HG03575 (cell line): ENCODE measurements around the gene DLG2.

Source experiments
- ATAC-seq: cut with Tn5 transposase; IDR thresholded peaks from one replicate; pipeline ENCODE4 v1.9.1; 2021; ENCODE audit not compliant: unreplicated experiment, insufficient number of reproducible peaks, low FRiP score; ENCODE audit errors: extremely low read depth

DLG2 gene

DNA sequence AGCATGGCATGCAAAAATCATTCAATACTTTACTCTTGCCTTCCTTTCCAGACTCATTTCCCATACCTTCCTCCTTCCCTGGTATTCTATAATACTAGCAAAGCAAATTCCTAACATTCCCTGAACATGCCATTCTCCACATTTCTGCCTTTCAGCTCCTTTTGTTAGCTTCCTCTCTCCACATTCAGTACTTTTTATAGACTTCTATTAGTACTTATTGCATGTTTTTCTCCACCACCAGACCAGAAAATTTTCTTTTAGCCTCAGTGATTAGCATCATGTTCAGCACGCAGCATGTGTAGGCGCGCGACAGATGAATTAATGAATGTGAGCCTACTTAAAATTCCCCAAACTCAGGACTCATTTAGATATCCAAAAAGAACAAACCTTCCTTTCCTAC, 935.3 kb downstream of the DLG2 start:
- no peak for ATAC-seq

DNA sequence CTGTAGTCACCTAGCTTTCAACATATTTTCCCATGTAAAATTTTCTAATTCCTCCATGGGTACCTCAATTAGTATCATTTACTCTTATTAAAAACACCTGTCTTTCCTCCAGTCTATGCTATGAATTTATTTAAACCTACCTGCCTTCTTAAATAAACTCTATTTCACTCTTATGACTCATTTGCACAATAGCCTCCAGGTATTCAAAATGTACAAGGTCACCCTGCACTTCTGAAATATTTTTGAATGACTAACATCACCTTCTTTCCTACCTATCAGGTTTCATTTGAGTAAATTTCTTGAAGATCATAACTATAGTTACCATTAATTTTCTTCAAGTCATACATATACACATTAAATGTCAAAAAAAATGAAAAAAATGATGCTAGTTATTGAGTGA, 939.7 kb downstream of the DLG2 start:
- ATAC-seq = no peak

DNA sequence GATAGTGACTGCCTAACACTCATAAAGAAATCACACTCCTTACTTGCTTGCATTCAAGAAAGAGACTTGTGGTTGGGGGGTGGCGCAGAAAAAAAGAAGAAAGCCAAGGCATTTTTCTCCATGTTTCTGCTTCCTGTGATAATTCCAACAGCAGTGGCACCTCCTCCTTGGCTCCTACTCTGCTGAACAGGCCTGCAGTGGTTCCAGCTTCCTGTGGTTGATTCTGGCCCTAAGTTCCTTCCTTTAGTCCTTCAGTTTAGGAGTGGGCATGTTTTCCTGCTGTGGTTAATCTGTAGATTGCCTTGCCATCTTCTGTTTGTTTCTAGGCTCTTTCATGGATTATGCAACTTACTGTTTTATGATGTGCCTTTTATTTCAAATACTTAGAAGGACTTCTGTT, 940.4 kb downstream of the DLG2 start:
- no peak for ATAC-seq

DNA sequence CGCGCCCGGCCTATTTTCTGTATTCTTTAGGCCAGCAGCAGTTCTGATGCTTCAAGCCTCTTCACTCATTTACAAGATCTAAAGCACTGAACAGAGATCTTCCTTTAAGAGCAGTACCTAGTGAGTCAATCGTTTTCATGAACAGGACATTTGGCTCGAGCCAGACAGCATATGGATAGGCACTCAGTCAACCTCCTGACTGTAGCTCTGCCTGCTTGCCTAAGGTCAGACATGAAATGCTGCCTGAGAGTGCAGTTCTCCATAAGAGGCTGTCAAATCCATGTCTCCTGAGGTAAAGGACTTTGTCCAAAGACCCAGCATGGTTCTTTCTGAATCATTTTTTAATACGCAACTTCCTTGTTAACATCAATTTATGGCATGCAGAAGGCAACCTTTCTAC, 941.2 kb downstream of the DLG2 start:
- no peak for ATAC-seq

DNA sequence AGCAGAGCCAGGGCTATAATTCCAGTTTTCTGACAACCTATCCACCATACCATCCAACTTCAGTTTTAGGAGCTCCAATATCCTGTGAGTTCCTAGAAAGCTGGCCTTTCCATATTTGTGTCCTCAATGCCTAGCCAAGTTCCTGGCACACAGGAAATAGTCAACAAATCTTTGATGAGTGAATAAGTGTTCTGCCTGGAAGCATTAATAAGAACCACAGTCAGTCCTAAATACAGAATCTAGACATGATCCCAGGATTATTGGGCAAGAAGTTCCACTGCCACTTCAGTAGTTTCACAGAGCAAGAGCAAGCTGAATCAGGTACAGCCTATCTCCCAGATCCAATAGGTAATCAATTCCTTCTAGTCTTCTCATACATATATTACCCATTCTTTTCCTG, 942.0 kb downstream of the DLG2 start:
- ATAC-seq = no peak

DNA sequence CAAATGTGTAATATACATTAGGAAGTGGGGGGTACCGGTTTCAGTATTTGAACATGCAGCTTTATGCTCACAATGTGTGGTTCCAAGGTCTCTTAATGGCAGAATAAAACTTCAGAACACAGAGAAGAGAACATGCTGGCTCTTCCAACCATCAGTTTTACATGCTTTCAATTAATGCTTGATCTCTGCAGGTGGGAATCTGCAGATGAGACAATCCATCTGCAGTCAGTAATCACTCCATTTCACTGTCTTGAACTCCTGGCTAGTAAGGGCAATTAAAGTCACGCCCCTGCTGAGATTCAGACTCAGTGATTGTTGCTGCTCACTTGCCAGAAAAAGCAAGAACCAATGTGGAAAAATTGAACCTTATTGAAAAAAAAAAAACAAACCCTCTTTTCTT, 945.7 kb downstream of the DLG2 start:
- no peak for ATAC-seq

DNA sequence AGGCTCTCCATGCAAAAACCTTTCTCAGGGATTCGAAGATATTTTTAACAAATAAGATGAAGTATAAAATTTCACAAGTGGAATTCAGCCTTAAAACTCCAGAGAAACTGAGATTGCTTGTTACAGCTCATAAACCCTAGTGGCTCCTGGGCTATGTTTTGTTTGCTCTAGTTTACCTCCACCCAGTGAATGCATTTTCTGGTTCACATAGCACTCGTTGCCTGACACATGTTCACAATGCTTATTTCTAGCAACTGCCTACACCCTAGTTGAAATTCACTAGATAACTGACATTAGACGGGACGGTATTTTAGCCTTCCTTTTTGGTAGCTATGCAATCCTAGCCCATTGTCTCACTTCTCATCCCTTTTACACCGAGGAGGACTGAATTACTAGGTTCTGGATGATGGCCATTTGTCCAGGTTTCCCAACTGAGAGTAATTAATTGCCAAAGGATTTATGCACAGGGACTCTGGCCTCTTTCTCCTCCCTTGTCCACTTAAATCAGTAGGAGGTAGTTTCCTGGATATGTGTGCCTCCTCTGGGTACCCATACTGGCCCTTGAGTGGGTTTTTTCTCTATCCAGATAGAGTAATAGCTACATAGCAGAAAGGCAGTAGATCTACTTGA, 951.6 kb downstream of the DLG2 start:
- ATAC-seq = no peak

DNA sequence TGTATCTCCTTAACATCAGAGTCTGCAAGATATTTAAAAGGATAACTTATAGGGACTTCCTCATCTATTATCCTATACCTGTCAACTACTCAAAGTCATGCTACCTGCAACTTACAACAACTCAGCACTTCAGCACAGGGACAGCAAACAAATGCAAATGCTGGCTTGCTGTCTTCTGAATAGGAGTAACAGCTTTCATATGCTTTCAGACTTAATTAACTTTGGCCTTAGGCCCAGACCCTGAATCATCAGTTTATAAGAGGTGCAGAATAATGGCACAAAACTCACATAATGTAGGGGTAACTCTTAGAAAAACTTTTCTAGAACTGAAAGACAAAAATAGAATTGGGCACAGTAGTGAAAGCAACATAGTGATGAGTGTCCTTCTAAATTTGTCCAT, 953.4 kb downstream of the DLG2 start:
- ATAC-seq = no peak

DNA sequence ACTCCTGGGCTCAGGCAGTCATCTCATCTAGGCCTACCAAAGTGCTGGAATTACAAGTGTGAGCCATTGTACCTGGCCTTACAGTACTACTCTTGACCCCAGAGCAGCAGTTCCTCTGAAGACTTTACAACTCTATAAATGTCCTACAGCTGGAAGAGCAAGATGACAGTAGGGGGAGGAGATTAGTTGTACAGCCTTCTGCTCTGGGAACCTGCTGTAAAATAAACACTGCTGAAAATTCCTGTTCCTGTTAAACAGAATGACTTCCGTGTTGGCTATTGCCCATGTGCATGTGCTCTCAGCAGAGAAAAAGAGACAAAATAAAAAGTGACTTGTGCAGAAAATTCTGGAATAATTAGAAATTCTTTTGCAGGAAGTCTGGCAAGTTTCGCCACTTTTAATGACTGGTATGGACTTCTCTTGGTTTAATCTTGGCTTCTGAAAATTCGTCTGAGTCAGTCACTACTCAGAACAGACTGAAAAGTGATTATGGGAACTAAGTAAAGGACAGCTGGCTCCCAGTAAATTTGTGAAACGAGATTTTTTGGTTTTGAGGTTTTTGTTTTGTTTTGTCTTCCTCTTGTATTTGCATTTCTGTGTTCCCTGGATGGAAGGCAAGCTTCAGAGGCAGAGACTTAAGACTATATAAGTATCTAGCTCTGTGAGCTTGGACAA, 955.7 kb downstream of the DLG2 start:
- no peak for ATAC-seq

DNA sequence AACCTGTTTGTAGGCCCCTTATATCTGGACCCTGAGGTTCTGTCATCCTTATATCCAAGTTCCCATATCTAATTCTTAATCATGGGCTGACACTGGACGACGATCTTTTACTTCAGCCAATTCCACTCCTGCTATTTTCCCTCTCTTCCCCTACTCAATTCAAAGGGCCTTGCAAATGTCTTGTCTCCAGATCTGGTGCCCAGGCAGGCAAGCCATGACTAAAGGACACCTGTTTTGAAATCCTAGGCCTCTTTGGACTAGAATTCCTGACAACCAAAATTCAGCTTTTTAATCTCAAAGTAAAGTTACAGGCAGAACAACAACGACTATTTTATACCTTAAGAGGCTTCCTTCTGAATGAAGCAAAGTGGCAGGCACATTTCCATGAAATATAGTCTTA, 963.4 kb downstream of the DLG2 start:
- ATAC-seq = no peak

DNA sequence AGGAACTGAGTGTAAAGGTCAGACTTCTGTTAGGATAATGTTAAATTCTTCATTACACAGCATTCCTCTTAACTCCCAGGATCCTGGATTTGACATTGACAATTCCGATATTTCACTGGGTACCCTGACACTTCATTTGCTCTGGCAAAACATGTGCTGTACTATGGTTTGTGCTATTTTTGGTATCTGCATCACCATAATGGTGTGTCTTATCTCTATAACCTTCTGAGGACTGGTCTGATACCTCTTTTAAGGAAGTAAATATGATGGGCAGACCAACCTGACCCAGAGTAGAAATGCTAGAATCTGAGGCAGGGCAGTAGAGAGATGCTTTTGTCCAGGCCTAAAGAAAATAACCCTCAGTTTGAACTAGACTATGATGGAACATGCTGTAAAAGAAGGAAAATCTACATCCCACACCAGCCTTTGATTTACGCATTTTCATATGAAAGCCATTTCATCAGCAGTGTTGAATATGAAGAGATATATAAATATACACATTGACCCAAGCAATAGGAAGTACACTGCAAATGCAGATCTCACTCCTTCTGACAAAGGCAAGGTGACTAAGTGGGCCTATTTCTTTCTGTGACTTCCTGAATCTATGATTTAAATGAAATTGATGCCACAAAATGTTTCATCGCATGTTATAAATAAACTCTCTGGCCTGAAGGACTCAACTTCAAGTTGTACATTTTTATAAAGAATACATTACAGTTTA, 966.7 kb downstream of the DLG2 start:
- no peak for ATAC-seq

DNA sequence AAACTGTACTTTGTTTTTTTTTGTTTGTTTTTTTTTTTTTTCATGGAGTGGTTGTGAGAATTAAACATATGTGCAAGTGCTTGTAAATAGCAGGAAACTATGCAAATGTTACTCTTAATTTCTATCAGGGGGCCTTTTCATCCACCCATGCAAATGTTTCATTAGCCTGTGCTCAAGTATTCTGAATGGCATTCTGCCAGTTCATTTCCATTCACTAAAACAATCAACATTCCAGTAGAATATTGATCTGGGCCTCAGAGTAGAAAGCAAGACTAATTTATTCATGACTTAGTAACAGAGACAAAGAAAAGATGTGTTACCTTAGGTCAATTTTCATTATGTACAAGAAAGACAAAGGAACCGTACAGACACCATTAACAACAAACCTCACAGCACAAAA, 971.4 kb downstream of the DLG2 start:
- no peak for ATAC-seq

DNA sequence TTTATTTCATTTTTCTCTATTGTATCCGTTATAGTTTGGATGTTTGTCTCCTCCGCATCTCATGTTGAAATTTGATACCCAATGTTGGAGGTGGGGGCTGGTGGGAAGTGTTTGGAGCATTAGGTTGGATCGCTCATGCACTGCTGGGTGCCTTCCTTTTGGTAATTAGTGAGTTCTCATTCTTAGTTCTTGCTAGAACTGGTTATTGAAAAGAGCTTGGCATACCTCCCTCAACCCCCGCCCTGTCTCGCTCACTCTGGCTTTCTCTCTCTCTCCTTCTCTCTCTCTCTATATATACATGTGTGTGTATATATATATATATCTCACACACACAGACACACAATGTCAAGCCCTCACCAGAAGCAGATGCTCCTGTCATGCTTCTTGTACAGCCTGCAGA, 978.7 kb downstream of the DLG2 start:
- ATAC-seq = no peak

DNA sequence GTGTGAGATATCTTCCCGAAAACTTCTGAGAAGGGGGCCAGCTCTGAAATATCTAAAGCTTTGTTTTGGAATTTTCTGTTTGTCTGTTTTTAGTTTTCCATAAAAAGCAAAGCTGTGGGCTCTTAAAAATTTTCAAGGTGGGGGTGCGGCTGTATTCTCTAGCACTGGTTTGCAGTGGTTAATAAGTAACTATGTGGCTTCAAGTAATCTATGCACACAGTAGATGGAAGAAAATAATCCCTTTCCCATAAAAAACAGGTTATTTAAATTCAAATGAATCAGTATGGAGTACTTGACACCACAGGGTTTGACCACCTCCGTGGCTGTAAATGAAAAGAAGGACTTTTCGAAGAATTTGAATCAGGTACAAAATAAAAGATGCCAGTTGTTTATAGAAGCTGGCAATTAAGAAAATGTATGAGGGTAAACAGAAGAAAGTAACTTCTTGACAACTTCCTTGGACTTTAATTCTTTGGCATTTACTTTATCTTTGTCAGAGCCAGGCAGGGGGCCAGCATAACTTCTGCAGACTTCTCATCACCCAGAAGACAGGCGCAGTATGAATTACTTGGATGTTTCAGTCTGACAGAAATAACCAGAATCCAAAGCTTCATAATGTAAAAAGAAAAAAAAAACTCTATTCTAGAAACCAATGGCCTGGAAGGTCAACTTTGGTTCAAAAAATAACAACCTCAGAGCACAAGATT, 981.0 kb downstream of the DLG2 start:
- ATAC-seq = no peak

DNA sequence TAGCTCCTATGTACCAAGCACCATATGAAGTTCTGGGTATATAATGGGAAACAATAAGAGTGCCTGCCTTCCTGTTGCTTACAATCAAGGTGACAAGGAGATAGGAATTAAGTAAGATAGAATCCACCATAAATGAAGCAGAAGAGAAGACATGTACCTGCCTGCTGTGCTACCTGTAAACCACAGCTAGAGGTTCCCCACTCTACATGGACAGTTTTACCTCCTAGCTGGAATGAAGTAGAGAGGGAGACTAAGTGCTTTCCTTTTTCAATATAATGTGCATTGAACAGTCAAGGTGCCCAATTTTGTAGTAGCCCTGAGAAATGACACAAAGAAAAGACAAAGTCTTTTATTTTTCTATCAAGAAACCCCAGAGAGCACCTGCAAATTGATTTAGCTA, 984.6 kb downstream of the DLG2 start:
- ATAC-seq = no peak

DNA sequence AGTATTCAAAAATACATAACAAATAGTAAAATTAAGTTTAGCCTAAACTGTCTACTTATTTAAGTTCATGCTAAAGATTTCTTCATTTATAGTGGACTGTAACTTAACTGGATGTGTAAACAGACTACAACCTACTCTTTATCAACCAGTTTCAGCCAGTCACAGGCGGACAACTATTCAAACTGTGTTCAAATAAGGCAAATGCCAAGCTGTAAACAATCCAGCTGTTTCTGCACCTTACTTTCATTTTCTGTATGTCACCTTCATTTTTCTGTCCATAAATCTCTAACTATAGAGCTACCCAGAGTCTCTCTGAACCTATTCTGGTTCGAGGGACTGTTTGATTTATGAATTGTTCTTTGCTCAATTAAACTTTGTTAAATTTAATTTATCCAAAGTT, 992.8 kb downstream of the DLG2 start:
- ATAC-seq = no peak

DNA sequence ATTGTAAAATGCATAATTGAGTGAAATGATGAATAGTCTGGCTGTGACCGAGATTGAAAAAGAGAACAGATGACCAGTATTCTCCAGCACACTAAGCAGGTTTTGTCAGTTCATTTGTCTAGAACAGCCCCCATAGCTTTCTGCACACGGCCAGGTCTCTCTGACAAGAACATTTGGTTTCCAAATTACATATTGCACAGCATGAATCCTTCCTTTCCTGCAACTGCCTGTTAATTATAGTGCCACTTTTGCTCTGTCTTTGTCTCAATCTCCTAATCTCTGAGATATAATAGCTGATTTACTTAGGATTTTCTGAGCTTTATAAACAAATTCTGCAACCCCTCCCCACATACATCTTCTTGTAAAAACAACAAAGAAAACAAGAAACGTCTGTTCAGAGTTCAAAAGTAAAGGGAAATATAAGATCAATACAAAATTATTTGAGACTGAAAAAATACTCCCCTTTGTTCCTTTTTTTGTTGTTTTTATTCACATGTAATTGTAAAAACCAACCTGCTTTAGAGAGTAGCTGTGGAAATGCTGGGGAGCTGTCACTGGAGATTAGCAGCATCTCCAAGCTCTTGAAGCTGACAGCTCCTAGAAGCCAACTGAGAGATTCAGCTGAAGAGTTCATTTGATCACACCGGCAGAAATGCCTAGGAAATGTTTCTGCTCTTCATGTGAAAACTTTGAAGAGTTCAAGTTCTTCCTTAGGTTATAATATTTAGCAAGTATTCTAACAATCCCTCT, 998.1 kb downstream of the DLG2 start:
- no peak for ATAC-seq

DNA sequence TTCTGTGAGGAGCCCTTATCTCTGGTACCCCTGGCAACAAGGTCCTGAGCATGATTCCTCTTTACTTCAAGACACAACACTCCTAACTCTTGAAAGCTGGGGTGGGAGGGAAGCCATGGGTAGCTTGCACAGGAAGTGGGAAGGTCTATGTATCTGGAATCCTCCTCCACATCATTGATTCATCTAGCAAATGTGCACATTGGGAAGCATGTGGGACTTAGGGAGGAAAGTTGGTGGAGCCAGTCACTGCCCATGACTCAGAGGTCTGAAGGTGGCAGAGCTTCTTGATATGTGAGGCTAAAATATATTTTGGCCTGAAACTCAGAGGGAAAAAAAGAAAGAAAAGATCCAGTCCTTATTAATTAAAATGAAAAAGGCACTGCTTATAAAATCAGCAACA, 1000.9 kb downstream of the DLG2 start:
- ATAC-seq = no peak

DNA sequence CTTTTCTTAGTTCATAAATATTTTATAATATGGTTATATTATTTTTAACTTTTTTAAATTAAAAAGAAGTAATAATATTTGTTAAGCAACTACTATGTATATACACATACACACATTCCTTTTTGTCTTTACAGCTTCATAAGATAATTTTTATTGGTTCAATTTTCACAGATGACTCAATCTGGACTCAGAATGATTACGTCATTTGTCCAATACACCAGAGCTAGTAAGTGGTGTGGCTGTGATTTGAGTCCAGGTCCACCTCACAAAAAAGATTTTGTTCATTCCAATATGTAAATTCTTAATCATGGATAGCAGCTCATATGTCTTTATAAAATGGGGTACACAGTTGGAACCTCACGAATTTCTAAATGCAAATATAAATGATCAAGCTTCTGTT, 1014.5 kb downstream of the DLG2 start:
- no peak for ATAC-seq
